Activated CD8-positive, alpha-beta memory T cell treated with anti-CD3 and anti-CD28 coated beads, Interleukin-2, amount 50 U/mL, for 4 hours (primary cell): ENCODE measurements around the gene MDFIC.

Experiments used
- DNase-seq: peaks from one replicate; pipeline ENCODE4 v3.0.0-alpha.2; 2020

MDFIC gene

GRCh38 chr7:115005251-115005650 lies 83.4 kb downstream of the MDFIC start:
- no peak for DNase-seq

GRCh38 chr7:115005953-115006352 lies 84.1 kb downstream of the MDFIC start:
- no peak for DNase-seq

- DNase-seq: no peak
Measured at GRCh38 chr7:115007751-115008150, 85.9 kb downstream of the MDFIC start.

DNA sequence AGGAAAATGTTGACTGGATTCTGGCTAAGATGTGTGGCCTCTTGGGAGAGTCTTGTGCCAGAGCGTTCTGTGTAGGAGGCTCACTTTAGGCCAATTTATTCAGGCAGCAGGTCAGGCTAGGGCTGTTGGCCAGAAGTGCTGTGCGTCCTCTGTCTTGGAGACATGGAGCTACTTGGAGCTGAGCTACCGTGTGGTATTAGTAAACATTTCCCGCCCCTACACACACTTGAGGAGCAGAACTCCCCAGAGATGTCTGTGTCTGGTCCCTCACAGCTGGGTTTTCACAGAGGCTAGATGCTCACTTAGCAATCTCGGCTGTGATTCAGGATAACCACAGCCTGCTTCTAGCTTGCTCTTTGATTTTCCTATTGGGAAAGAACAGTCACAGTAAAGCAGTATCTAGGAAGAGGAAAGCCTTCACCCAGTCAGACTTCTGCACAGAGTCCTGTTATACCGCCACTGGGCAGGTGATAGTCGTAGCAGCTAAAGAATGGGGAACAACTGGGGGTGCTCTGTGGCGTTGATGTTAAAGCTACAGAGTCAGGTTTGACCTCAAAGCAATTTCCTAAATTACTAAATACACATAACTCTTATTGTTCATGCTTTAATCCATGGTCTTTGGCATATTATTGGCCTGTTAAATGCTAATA lies 86.7 kb downstream of the MDFIC start:
- no peak for DNase-seq

GRCh38 chr7:115009139-115009538 lies 87.2 kb downstream of the MDFIC start:
- no peak for DNase-seq

DNA sequence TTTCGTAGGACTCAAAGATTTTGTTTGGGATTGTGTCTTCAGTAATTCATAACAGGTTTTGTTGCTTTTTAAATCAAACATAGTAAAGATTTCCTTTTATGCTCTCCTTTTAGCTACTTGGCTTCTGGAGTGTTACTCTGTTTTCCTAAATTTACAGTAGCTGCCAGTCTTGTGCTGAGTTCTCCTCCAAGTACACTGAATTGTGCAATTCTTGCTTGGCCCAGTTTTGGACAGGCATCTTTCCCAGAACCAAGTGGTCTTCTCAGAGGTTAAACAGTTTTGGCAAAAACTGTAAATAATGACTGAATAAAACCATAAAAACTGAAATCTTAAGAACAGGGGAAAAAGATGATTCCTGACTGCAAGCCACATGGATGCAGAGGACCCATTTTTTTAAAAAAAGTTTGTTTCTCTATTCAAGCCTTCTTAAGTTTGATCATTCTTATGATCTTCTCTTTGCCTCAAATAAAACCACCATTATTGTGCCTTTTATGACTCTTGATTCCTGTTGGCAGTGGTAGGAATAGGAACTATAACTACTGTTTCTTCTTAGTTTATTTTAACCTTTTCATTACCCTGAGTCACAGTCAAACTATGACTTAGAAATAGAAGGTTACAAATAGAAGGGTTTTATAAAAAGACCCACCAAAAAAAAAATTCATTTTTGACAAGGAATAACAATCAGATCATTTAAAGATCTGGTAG lies 88.0 kb downstream of the MDFIC start:
- DNase-seq: no peak

DNA sequence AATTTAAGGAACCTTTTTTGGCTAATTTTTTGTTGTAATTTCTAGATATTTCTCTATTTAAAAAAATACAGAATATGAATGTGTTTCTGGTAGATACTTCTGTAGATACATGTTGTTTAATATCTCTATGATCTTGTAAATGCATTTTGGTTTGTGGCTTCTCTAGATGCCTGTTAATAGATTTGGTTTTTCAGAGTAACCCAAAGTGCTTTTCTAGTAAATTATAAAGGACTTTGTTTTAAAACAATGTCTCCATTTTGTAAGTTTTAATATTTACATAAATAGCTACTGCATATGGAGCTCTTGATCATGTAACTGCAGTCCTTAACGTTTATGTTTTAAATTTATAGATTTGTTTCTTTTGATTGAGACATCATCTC lies 88.5 kb downstream of the MDFIC start:
- no peak for DNase-seq

DNA sequence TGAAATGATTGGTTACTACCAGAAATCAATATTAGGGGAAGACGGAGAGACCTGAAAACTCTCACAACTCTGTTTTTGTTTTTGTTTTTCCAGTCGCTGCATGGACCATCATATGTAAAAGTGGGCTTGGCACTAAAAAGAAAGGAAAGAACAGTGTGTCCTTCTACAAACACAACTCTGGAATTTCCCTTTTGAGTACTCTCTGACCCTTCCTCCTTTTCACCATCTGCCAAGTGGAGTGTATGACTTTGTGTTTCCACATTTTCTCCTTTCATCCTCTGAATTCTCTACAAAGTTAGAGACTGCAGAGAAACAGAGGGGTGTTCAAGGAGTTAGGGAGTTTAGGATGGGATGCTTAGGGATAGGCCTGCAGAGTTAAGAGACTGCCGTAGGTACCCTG lies 92.0 kb downstream of the MDFIC start:
- DNase-seq: no peak

GRCh38 chr7:115014794-115015193 lies 92.9 kb downstream of the MDFIC start:
- DNase-seq: no peak

DNA sequence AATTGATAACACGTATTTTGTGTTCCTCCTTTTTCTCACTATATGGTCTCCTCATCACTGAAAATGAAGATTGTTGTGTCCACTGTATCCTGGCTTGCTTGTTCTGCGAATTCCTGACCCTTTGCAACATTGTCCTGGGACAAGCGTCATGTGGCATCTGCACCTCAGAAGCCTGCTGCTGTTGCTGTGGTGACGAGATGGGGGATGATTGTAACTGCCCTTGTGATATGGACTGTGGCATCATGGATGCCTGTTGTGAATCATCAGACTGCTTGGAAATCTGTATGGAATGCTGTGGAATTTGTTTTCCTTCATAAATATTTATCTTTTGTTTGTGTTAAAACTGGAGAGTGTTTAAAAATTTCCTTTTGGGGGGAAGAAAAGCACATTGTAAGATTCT lies 93.7 kb downstream of the MDFIC start:
- DNase-seq: no peak

DNA sequence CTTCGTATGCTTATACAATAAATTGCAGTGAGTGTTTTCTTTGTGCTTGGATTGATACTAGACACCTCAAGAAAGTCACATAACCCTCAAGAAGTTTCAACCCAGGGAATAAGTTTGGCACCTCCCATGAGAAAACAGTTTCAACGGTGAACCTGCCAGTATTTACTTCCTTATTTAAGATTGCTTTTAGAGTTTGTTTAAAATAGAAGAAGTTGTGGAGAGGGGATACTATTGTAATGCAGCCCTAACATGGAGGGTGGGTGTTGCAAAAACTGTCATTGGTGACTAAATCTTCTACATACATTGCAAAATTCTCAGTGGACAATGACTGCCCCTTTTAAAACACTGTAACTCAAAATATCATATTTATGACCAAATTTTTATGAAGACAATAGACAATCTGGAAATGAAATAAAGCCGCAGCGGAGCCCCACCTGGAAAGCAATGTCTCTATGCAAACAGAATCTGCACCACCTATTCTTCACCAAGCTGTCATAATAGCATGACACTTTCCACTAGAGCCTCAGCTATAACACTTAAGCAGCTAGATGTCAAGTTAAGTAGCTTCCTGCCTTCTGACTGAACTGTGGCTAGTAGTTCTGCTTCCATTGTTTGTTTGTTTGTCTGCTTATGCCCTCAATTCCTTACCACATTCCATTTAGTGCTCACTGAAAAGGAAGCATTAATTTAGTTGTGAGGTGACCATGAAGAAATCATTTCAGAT lies 98.2 kb downstream of the MDFIC start:
- DNase-seq: no peak

GRCh38 chr7:115023219-115023618 lies 101.3 kb downstream of the MDFIC start:
- DNase-seq: no peak

GRCh38 chr7:115024276-115024675 lies 102.4 kb downstream of the MDFIC start:
- no peak for DNase-seq

- DNase-seq: no peak
Measured at GRCh38 chr7:115032715-115033703, 111.1 kb downstream of the MDFIC start.

DNA sequence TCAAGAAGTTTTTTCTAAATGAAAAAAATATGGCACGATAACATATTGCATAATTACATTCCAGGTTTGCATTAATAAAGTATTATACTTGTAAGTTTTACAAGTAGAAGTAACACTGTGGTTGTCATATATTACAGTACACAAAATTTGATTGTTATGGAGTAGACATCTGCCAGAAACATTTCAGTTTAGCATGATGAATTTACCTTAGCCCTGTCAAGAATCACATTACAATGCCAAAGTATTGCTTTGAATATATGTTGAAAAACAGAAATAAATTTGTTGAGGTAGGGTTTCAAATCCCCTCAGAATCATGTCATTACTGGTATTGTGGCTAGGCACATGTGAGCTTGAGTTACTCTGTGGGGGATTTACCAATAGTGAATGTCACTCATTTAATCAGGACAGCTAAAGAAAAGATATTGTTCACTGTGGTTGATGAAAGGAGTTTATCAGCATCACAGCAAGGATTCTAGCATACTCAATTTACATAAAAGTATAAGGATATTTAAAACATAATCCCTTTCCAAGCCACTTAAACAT lies 112.1 kb downstream of the MDFIC start:
- no peak for DNase-seq

DNA sequence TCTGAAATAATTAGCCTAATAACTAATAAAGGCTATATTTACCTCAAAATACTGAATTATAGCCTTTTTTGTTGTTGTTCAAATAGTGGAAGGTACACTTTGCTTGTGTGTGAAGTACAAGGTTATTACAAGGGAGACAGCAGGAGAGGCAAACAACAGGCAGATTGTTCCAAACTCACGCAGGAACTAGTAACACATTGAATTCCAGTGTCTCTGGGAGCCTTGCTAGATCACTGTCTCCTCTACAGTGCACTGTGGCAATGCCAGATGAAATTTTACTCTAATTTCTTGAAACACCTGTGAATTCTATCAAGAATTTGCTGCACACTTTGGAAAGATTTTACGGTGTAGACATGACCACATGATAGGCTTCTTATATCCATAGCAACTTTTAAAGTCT lies 112.6 kb downstream of the MDFIC start:
- no peak for DNase-seq

DNA sequence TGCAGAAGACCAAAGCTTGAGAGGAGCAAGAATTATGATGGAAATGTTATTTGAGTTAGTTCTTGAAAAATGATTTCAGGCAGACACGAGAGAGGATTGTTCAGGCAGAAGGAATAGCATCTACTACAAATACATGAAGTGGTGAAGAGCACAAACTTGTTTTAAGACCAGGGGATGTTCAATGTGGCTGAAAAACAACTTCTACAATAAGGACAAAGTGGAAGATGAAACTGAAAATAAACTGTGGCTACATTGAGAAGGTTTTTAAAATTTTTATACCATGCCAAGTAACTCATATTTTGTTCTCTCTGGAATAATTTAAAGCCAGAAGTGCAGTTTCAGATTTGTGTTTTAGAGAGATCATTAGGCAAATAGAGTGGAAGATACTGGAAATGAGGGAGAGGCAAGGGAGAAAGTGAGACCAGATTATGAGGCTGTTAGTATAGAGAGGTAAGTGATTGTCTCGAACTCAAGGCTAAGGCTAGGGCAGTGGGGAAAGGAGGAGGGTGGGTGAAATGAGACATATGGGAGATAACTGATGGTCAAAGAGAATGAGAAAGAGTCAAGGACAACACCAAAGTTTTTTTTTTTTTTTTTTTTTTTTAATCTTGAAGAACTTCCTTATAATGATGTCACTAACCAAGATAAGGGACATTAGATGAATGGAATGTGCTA lies 115.4 kb downstream of the MDFIC start:
- no peak for DNase-seq

GRCh38 chr7:115038158-115038557 lies 116.3 kb downstream of the MDFIC start:
- DNase-seq: no peak

DNA sequence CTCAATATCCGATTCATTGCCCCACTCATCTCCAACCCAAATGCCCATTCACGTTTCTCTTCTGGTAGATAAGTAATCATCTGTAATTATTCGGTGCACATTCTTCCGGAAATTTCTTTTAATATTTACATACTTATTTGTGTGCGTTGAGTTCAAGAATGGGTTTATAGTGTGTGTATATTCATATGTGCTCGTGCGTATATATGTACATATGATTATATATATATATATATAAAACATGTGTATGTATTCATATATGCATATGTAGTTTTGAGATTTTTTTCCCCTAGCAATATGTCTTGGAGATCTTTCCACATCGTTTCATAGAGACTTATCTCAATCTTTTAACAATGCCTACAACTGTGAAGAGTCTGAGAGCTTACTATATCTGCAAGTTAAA lies 118.2 kb downstream of the MDFIC start:
- DNase-seq: no peak

DNA sequence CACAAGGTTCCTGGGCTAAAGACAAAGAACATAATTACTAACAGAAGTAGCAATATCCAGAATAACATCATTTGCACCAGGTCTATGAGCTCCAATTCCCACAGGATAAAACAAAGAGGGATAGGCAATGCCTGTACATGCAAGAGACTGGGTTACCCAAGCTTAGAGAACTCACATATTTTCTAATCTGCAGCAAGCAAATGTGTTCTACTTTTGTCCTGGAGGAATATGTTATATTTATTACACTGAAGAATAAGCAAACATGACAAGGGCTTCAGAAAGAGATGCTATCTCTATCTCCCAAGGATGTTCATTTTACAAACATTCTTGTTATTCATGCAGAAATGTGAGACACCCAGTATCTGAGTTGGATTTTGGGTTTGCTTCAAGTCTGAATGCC lies 118.6 kb downstream of the MDFIC start:
- DNase-seq: no peak

DNA sequence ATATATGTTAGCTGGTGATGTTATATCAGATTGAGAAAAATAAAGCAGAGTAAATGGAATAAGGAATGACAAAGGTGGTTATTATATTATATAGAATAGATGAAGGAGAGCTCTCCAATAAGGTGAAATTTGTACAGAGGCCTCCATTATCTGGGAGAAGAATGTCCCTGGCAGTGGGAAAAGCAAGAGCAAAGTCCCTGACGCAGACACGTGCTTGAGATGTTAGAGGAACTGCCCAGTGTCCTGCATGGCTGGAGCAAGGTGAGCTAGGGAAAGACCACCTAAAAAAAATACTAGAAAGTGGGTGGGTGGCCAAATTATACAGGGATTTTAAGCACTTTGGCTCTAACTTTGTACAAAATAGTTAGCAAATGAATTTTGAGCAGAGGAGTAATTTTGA lies 120.7 kb downstream of the MDFIC start:
- DNase-seq: no peak

DNA sequence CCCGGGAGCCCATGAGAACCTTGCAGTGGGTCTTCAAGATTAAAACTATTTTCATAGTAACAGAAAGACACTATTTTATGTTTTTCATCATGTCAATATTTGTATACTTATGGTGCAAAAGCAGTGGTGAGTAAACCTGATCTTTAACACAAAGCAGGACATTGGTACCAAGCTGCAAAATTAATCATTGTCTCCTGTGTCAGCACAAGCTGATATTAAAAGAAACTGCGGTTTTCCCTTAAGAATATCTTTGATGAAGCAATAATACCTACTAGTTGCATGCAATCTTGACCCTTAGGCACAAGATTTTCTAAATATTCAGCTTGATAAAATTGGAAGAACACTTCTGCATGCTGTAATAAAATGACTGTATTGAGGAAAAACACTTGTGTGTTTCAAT lies 121.7 kb downstream of the MDFIC start:
- DNase-seq: no peak
